CD4-positive, alpha-beta T cell (primary cell): ENCODE results near the gene P2RY12. TPM values are rescaled to one million over a fixed set of nuclear protein-coding genes. Genes with fewer than 3 reads are reported as not detected.
A peak's percentile ranks its signal among the peaks of the same experiment; 100 is the strongest.

Experiments used
- ATAC-seq: fragments of 200-7000 bp; cut with Tn5 transposase; one replicate; pipeline ENCODE4 v1.10.0; 2022; ENCODE audit warnings: mild to moderate bottlenecking; ENCODE audit not compliant: poor library complexity
- CTCF ChIA-PET: fragments of 350-600 bp; sonication (Branson Sonifier 250); formaldehyde crosslinking; loops from one replicate; lab custom pipeline; 2021; ENCODE audit warnings: antibody characterized with exemption, inconsistent platforms; lab: Charles Lee
- POLR2A ChIA-PET: fragments of 350-600 bp; sonication (Branson Sonifier 250); formaldehyde crosslinking; loops from one replicate; lab custom pipeline; 2021; ENCODE audit warnings: antibody characterized with exemption, inconsistent platforms; lab: Charles Lee
- DNase-seq, 14 experiments: peaks; one replicate each; pipeline ENCODE4 v3.0.0-alpha.2; 2013 to 2020; ENCODE audit warnings: mixed read lengths in 2 of 14
- H3K27ac ChIP-seq, 2 donors: one replicate each; pipeline versions ENCODE4 v1.5.1 to v1.7.0; 2013; ENCODE audit warnings: low read length in 2 of 2, low read depth in 1 of 2, mild to moderate bottlenecking in 1 of 2
- H3K27me3 ChIP-seq, 2 experiments: 1 replicate in 1 of 2; 2 replicates in 1 of 2; pipeline versions ENCODE4 v1.6.1 to v1.7.0; 2013; ENCODE audit warnings: low read length in 2 of 2, control low read depth in 1 of 2, mild to moderate bottlenecking in 1 of 2, moderate library complexity in 1 of 2; ENCODE audit not compliant: insufficient read depth in 2 of 2, control insufficient read depth in 1 of 2
- H3K36me3 ChIP-seq: one replicate; pipeline ENCODE4 v1.6.1; 2013; ENCODE audit warnings: low read length, control low read depth; ENCODE audit not compliant: insufficient read depth
- H3K4me1 ChIP-seq: one replicate; pipeline ENCODE4 v1.6.1; 2013; ENCODE audit warnings: low read length, control low read depth; ENCODE audit not compliant: insufficient read depth
- H3K4me3 ChIP-seq: one replicate; pipeline ENCODE4 v1.5.1; 2013; ENCODE audit warnings: mild to moderate bottlenecking, low read length, moderate library complexity
- H3K9me3 ChIP-seq, 2 experiments: 1 replicate in 1 of 2; 2 replicates in 1 of 2; pipeline versions ENCODE4 v1.6.1 to v1.7.0; 2013; ENCODE audit warnings: low read length in 2 of 2, mild to moderate bottlenecking in 2 of 2, control low read depth in 1 of 2, moderate library complexity in 1 of 2; ENCODE audit not compliant: control insufficient read depth in 1 of 2, insufficient read depth in 1 of 2
- H3K27ac Mint-ChIP-seq: one replicate; pipeline ENCODE4 v1.8.0; 2020; ENCODE audit warnings: mixed read lengths
- H3K27me3 Mint-ChIP-seq: one replicate; pipeline ENCODE4 v1.8.0; 2021; ENCODE audit warnings: mixed read lengths
- H3K36me3 Mint-ChIP-seq: one replicate; pipeline ENCODE4 v1.8.0; 2021; ENCODE audit warnings: low read depth, mixed read lengths
- H3K4me1 Mint-ChIP-seq: one replicate; pipeline ENCODE4 v1.8.0; 2021; ENCODE audit warnings: low read depth, mixed read lengths
- H3K4me3 Mint-ChIP-seq: one replicate; pipeline ENCODE4 v1.8.0; 2020; ENCODE audit warnings: mild to moderate bottlenecking, mixed read lengths
- H3K9me3 Mint-ChIP-seq: one replicate; pipeline ENCODE4 v1.8.0; 2020; ENCODE audit warnings: mixed read lengths
- CTCF ChIP-seq: fragments of 200-600 bp; IDR thresholded peaks from one replicate; pipeline ENCODE4 v1.8.0; 2022; ENCODE audit warnings: antibody characterized with exemption, mild to moderate bottlenecking
- intact Hi-C, 2 experiments: fragments of 100-400 bp; cut with DNase I in 1 of 2; cut with micrococcal nuclease in 1 of 2; formaldehyde crosslinking; loops; one replicate each; pipeline versions ENCODE4 v1.15.1 to v1.9.0; 2023 to 2025; cut with DNase I, micrococcal nuclease
- total RNA-seq, 174 experiments: library from RNA in 2 of 174; stranded (reverse) in 2 of 174; gene quantifications; one replicate each; pipeline ENCODE4 v1.2.3 and lab custom pipeline; 2021 to 2026

The P2RY12 gene
- total RNA-seq, 2 experiments from 2014 or later = not detected

GRCh38 chr3:151329363-151329762 lies 55.2 kb downstream of the P2RY12 start, which contains the start of gene P2RY13:
Gene P2RY13 (minus strand): TSS chr3:151329549. CDS start chr3:151329528, 21 bp downstream.
- H3K4me1 ChIP-seq = no peaks in the 10 kb centered on the region
- intact Hi-C loops = loop anchor here in 1 of 2 experiments (5.0 kb wide), 1 partner anchor 102 kb away; no protein-coding TSS in a partner anchor
- CTCF ChIA-PET = no interaction called here
- POLR2A ChIA-PET = no interaction called here
- peak within 1 kb of the TSS; percentile 34 for H3K4me3 ChIP-seq
- H3K27me3 ChIP-seq = no peaks in the 10 kb centered on the region
- Mint-ChIP-seq H3K9me3 (no peaks in the 10 kb centered on the region), H3K27ac (no peak within 1 kb of the TSS), H3K4me1 (no peaks in the 10 kb centered on the region), H3K36me3 (no peaks in the 10 kb centered on the region), H3K4me3 (no peak within 1 kb of the TSS), H3K27me3 (peaks cover 19% of the 10 kb centered on the region)
- ATAC-seq = no peak
- H3K27ac ChIP-seq = no peak within 1 kb of the TSS
- TF ChIP-seq CTCF = no peak
- no peaks in the 10 kb centered on the region for H3K9me3 ChIP-seq
- H3K36me3 ChIP-seq = no peaks in the 10 kb centered on the region
- DNase-seq = peak in 1 of 14 experiments; percentile 13

- no peaks in the 10 kb centered on the region for H3K36me3 Mint-ChIP-seq
- peak; percentile 54 for ATAC-seq
- no peaks in the 10 kb centered on the region for H3K4me1 ChIP-seq
- H3K9me3 ChIP-seq = no peaks in the 10 kb centered on the region
- H3K36me3 ChIP-seq = no peaks in the 10 kb centered on the region
- ChIA-PET POLR2A (interaction anchor here (0.6 kb wide), 1 partner anchor 128 kb away, joined by 4 read pairs; no protein-coding TSS in a partner anchor), CTCF (interaction anchor here (0.6 to 1.2 kb wide), 4 partner anchors 42 to 165 kb away, joined by 3 to 6 read pairs (median 3); no protein-coding TSS in a partner anchor)
- H3K27me3 ChIP-seq = no peaks in the 10 kb centered on the region
- H3K27me3 Mint-ChIP-seq = peaks cover 19% of the 10 kb centered on the region
- no peak overlapping the region for H3K27ac ChIP-seq
- H3K27ac Mint-ChIP-seq = no peak overlapping the region
- no peak for TF ChIP-seq CTCF
- peak in 5 of 14 experiments; percentile 0 to 47 (median 37) for DNase-seq
- H3K4me1 Mint-ChIP-seq = no peaks in the 10 kb centered on the region
- no peaks in the 10 kb centered on the region for H3K9me3 Mint-ChIP-seq
- intact Hi-C loops = loop anchor here in 1 of 2 experiments (5.0 kb wide), 1 partner anchor 101 kb away; no protein-coding TSS in a partner anchor
- H3K4me3 ChIP-seq = peak overlapping the region; percentile 34
- H3K4me3 Mint-ChIP-seq = no peak overlapping the region
Observed at GRCh38 chr3:151328298-151328995, 56.1 kb downstream of the P2RY12 start.

- Histone ChIP-seq H3K4me1 (no peaks in the 10 kb centered on the region), H3K27ac (no peak overlapping the region), H3K9me3 (no peaks in the 10 kb centered on the region), H3K4me3 (peak overlapping the region; percentile 34), H3K36me3 (no peaks in the 10 kb centered on the region), H3K27me3 (no peaks in the 10 kb centered on the region)
- Mint-ChIP-seq H3K36me3 (no peaks in the 10 kb centered on the region), H3K4me1 (no peaks in the 10 kb centered on the region), H3K27ac (no peak overlapping the region), H3K4me3 (no peak overlapping the region), H3K27me3 (peaks cover 19% of the 10 kb centered on the region), H3K9me3 (no peaks in the 10 kb centered on the region)
- TF ChIP-seq CTCF = peak; percentile 73
- no peak for DNase-seq
- ChIA-PET POLR2A (interaction anchor here (0.6 kb wide), 1 partner anchor 127 kb away, joined by 4 read pairs; no protein-coding TSS in a partner anchor), CTCF (interaction anchor here (0.6 to 1.2 kb wide), 6 partner anchors 17 to 166 kb away, joined by 3 to 6 read pairs (median 3); no protein-coding TSS in a partner anchor)
- no peak for ATAC-seq
- intact Hi-C loops = loop anchor here (2.0 to 5.0 kb wide), 3 partner anchors 99 to 159 kb away; no protein-coding TSS in a partner anchor
Observed at GRCh38 chr3:151327571-151328198, 56.9 kb downstream of the P2RY12 start.
